Hematopoietic multipotent progenitor cell treated with erythropoietin and hydrocortisone succinate and interleukin-3 and kit ligand, for 6 days (in vitro differentiated cells): ENCODE data around the gene GLDN.

ENCODE experiments used
- DNase-seq: peaks from one replicate; pipeline ENCODE4 v3.0.0-alpha.2; 2015

Gene GLDN

DNA sequence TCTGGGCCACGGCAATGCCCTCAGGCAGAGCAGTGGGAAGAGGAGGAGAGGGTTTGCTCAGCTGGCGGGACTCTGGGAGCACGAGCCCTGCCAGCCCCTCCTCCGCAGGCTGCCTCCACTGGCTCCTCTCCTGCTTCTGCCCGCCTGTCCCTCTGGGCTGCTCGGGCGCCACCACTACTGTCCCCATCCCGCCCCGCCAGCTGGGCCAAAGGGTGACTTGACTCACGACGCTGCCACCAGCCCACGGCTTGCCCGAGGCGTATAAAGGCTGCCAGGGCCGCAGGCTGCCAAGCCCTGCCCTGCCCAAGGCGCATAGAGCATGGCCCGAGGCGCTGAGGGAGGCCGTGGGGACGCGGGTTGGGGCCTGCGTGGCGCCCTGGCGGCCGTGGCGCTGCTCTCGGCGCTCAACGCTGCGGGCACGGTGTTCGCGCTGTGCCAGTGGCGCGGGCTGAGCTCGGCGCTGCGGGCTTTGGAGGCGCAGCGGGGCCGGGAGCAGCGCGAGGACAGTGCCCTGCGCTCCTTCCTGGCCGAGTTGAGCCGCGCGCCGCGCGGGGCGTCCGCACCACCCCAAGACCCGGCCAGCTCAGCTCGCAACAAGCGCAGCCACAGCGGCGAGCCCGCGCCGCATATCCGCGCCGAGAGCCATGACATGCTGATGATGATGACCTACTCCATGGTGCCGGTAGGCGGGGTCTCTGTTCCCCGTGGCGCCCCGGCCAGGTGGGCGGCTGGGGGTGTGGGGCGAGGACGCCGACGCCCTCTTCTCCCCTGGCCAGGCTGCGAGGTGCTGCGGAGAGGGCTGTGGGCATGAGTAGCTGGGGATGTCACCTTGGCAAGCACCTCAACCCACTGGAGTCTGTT is at the start of gene GLDN:
Gene GLDN (plus strand): TSS at position 290 of the 861 bp plus-strand sequence. CDS start 30 bp downstream, at position 320.
- DNase-seq, result no peak

DNA sequence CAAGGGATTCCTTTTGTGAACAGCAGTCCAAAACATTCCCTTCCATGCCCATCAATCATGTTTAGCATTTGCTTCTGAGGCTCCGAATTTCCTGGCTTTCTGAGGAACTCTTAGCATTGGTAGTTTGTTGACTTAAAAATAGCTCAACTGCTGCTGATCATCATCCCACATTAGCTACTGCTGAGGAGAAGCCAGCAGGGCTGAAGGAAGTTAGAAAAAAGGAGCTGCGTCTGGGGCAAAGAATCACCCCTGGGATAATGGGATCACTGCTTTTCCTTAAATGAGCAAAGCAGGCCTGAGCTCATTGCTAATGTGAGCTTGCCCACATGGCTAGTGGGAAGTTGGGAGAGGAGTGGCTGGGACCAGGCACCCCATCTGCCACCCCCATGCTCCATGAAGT is 42.8 kb upstream of the GLDN start:
- no peak for DNase-seq

GRCh38 chr15:51299187-51300015 is 42.1 kb upstream of the GLDN start:
- no peak for DNase-seq

DNA sequence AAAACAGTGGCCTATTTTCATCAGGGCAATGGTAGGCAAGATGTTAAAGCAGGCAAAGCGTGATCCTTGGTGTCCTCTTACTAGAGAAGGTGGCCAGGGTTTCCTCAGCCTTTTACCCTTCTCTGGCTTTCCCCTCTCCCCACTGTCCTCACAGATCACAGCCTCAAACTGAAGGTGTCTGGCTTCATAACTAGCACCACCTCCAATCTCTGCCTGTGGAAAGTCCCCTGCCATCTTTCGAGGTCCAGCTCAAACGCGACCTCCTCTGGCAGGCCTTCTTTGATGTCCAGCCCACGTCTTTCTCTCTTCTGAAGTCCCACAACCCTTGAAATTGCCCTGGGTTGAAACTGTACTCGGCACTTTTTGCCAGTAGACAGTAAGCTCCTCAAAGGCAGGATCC is 39.0 kb upstream of the GLDN start:
- no peak for DNase-seq

GRCh38 chr15:51303462-51303980 is 37.9 kb upstream of the GLDN start:
- DNase-seq, result no peak

DNA sequence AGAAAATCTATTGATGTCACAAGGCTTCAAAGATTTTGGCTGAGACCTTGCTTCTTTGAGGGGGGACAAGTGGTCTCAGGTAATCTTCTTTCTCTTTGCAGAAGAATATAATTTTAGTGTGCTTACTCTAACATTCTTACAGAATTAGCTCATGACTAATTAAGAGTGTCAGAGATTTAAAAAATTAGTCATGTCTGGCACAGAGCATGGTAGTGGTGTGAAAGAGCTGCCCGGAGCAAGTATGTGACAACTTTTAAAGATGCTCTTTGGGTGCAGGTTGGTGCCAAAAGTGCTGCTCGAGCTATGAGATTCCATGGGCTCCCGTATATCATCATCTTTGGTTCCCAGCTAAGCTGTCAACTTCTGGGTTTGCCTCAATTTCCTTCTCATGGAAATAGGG is 34.1 kb upstream of the GLDN start:
- no peak for DNase-seq

DNA sequence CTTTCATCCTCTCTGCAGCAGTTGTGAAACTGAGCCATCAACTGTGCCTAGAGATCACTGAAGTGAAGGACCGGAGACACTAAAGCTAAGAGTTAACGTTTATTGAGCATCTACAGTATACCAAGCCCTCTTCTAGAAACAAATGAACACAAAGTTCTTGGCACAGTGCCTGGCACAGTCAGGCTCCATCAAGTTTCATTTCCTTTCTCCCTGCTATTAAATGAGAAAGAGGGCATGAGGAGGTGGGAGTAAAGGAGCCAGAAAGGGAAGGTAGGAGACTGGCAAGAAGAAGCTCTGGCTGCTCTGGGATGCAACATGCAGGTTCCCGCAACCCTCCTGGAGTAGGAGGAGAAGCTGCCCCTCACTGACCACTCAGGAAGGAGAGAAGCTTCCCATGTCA is 33.6 kb upstream of the GLDN start:
- DNase-seq, result no peak

GRCh38 chr15:51310064-51310463 is 31.4 kb upstream of the GLDN start:
- no peak for DNase-seq

DNA sequence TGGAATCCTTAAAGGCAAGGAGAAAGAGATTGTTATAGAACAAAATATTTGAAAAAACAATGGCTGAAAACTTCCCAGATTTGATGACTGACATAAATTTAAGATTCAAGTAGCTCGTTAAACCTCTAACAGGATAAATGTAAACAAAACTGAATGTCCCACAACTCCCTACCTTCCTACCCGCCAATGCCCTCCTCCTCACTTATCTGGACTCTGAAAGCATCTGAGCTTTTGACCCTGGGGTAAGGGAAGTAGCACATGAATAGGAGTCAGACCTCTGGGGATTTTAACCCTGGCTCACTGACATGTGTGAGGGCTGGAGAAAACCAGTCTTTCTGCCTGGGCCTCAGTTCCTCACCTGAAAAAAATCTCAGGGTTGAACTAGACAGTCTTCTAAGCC is 29.9 kb upstream of the GLDN start:
- DNase-seq, result no peak

DNA sequence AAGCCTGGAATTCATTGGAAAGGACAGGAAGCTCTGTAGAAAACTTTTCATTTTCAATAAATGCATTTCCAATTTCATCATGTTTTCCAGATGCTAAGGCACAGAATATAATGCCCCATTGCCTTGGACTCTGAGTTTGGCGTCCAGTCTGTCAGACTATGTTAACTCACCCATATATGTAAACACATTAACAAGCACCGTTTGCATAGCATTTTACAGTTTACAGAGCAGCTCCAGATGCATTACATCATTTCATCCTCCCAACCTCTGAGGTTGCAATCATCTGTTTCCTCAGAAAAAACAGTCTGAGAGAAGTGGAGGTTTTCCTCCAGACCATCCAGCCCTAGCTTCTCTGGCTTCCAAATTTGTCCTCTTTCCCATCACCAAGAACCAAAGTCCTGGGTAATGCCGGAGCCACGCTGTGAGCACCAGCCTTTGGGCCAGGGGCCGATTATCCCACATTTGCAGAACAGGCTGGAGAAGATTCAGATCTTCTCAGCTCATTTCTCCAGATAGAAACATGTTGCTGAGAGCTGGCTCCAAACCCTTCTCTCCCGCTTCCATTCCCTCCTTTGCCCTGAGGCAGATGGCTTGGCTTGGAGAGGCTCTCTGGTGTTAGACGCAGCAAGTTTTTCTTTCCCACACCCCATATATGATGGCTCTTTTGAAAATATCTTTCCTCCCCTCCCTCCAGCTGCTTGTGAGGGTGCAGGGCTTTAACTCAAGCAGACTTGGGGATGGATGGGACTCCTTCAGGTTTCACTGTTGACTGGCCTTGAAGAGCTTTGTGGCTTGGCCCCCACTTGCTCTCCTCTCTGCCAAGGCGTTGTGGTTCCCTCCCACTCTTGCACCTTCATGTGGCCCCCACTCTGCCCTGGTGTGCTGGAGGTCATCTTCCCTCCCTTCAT is 29.0 kb upstream of the GLDN start:
- DNase-seq, result no peak

- no peak for DNase-seq
Measured at GRCh38 chr15:51313074-51313393, 28.4 kb upstream of the GLDN start.

- DNase-seq, result no peak
Measured at GRCh38 chr15:51313644-51314280, 27.7 kb upstream of the GLDN start.

DNA sequence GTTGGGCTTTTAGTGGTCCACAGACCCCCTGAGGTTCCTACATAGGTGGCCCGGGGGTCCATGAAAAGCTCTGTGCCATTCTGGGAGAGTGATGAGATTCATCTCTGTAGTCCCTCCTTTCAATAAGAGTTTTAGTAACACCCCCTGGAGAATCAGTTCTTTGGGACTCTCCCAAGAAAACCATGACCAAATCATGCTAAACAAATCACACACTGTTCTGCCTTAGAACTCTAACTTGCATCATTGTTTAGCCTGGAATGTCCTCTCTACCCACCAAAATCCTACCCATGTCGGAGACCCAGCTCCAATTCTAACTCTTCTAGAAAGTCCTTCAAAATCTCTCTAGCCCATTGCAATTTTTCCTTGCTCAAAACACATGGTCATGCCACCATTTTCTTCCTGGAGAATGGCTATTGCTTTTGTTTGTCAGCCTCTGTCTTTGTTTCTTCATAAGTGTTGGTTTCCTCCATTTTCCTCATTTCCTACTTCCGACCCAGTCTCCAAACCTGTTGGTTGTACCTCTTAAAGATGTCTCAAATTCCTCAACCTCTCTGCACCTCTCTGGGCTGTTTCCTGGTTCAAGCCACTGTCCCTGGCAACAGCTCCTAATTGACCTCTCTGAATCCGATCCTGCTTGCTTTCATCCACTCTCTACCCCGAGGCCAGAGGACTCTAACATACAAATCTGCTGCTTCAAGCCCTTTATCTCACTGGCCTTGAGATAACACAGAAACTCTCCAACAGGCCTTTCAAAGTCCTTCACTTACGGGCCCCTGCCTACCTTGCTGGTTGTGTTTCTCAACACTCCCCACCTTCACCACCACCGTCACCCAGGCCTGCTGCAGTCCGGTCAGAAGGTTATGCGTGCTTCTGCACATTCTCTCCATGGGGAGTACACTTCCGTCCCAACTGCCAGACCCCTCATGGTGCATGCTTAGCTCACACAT is 26.8 kb upstream of the GLDN start:
- no peak for DNase-seq

DNA sequence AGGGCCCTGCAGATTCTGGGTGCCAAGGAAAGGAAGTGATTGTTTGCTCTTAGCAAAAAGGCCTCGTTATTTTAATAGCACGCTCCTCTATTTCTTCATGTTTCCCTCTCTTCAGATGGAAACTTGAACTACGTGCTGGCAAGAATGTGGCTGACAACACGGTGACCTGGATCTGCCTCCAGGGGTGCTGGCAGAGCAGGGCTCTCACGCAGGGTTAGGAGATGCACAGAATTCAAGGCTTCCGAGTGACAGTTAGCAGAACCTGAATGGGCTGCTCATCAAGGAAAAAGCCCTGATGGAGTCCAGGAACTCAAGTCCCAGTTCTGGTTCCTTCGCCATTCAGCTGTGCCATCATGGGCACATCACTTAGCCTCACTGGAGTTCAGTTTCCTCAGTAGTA is 25.7 kb upstream of the GLDN start:
- DNase-seq, result no peak

DNA sequence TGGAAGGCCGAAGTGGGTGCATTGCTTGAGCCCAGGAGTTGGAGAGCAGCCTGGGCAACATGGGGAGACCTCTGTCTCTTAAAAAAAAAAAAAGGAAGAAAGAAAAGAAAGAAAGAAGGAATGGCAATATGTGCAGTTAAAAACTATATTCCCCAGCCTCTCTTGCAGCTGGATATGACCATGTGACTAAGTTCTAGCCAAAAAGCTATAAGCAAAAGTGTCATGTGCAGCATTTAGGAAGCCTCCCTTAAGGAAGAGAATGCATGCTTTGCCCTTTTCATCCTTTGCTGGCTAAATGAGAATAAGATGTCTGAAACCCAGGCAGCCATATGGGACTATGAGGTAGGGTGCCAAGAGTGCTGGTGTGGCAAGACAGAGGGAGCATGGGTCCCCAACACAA is 24.8 kb upstream of the GLDN start:
- DNase-seq, result no peak

GRCh38 chr15:51318382-51319150 is 22.9 kb upstream of the GLDN start:
- DNase-seq, result no peak

- DNase-seq, result no peak
Measured at GRCh38 chr15:51319539-51319938, 21.9 kb upstream of the GLDN start.

DNA sequence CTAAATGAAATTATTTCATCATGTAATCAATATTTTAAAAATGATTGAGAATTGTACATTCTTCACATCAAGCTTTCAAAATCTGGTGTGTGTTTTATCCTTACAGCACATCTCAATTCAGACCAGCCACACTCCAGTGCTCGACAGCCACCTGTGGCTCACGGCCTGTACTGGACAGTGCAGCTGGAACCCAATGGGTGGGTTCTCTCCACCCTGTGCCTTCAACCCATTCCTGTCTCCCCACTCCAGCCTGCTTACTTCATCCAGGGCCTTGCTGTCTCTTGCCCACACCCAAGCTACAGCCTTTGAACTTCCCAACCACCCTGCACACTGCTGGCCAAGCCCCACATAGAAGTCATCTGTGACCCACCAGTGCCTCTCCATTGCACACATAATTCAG is 20.6 kb upstream of the GLDN start:
- DNase-seq, result no peak

GRCh38 chr15:51321316-51321715 is 20.1 kb upstream of the GLDN start:
- DNase-seq, result no peak

- DNase-seq, result peak; percentile 13
Measured at GRCh38 chr15:51322621-51323296, 18.7 kb upstream of the GLDN start.
